Fibroblast of skin of back (primary cell): Measurements from ENCODE around the gene ARL6IP5.
A peak's percentile ranks its signal among the peaks of the same experiment; 100 is the strongest.

Source experiments
- DNase-seq: peaks from one replicate; pipeline ENCODE4 v3.0.0-alpha.2; 2013

Gene ARL6IP5

GRCh38 chr3:69085833-69086722 is 1.3 kb downstream of the ARL6IP5 start:
- DNase-seq, result peak; percentile 89

- DNase-seq, result no peak
Measured at GRCh38 chr3:69087030-69087791, 2.5 kb downstream of the ARL6IP5 start.

GRCh38 chr3:69088063-69088462 is 3.3 kb downstream of the ARL6IP5 start:
- peak; percentile 34 for DNase-seq

- peak; percentile 67 for DNase-seq
Measured at GRCh38 chr3:69090021-69090420, 5.3 kb downstream of the ARL6IP5 start.

GRCh38 chr3:69091389-69092029 is 6.8 kb downstream of the ARL6IP5 start:
- DNase-seq, result no peak

GRCh38 chr3:69092030-69092516 is 7.3 kb downstream of the ARL6IP5 start:
- no peak for DNase-seq

GRCh38 chr3:69094467-69095205 is 9.9 kb downstream of the ARL6IP5 start:
- DNase-seq, result peak; percentile 46

- no peak for DNase-seq
Measured at GRCh38 chr3:69095636-69096035, 10.9 kb downstream of the ARL6IP5 start.

GRCh38 chr3:69096299-69096698 is 11.6 kb downstream of the ARL6IP5 start:
- DNase-seq, result no peak

GRCh38 chr3:69097407-69098086 is 12.8 kb downstream of the ARL6IP5 start:
- no peak for DNase-seq

- no peak for DNase-seq
Measured at GRCh38 chr3:69099576-69099975, 14.8 kb downstream of the ARL6IP5 start.

- DNase-seq, result no peak
Measured at GRCh38 chr3:69102384-69102783, 17.6 kb downstream of the ARL6IP5 start.

- no peak for DNase-seq
Measured at GRCh38 chr3:69103123-69103522, 18.4 kb downstream of the ARL6IP5 start.

GRCh38 chr3:69104586-69104985 is 19.8 kb downstream of the ARL6IP5 start:
- no peak for DNase-seq

GRCh38 chr3:69105320-69105719 is 20.6 kb downstream of the ARL6IP5 start:
- peak; percentile 40 for DNase-seq

- no peak for DNase-seq
Measured at GRCh38 chr3:69107841-69108240, 23.1 kb downstream of the ARL6IP5 start.

GRCh38 chr3:69108811-69109210 is 24.1 kb downstream of the ARL6IP5 start:
- DNase-seq, result no peak

- no peak for DNase-seq
Measured at GRCh38 chr3:69110941-69111546, 26.3 kb downstream of the ARL6IP5 start.

- DNase-seq, result no peak
Measured at GRCh38 chr3:69113536-69113935, 28.8 kb downstream of the ARL6IP5 start.

GRCh38 chr3:69115731-69116130 is 31.0 kb downstream of the ARL6IP5 start:
- peak; percentile 17 for DNase-seq

- DNase-seq, result no peak
Measured at GRCh38 chr3:69116162-69116561, 31.4 kb downstream of the ARL6IP5 start.
